ENCODE data around the gene GAS6.
"Not testable (repeated sequence)": the region's sequence is repeated elsewhere in the genome, so short reads cannot be mapped to it uniquely, and the experiment has no call there.

GAS6 gene

GRCh38 chr13:113835461-113836270 is 28.2 kb downstream of the GAS6 start:
- DNase-seq: no peak

- DNase-seq: no peak
Observed at GRCh38 chr13:113834496-113835200, 29.2 kb downstream of the GAS6 start.

GRCh38 chr13:113834006-113834405 is 29.9 kb downstream of the GAS6 start:
- not testable (repeated sequence) for DNase-seq

GRCh38 chr13:113833111-113833830 is 30.6 kb downstream of the GAS6 start:
- DNase-seq: no peak

- no peak for DNase-seq
Observed at GRCh38 chr13:113832631-113833030, 31.2 kb downstream of the GAS6 start.

GRCh38 chr13:113832205-113832604 is 31.7 kb downstream of the GAS6 start:
- DNase-seq: no peak

- DNase-seq: no peak
Observed at GRCh38 chr13:113831061-113831460, 32.8 kb downstream of the GAS6 start.

- DNase-seq: not testable (repeated sequence)
Observed at GRCh38 chr13:113830426-113830950, 33.4 kb downstream of the GAS6 start.

- no peak for DNase-seq
Observed at GRCh38 chr13:113828282-113828825, 35.5 kb downstream of the GAS6 start.

GRCh38 chr13:113827021-113827420 is 36.9 kb downstream of the GAS6 start:
- DNase-seq: no peak

- DNase-seq: not testable (repeated sequence)
Observed at GRCh38 chr13:113826446-113826845, 37.4 kb downstream of the GAS6 start.

GRCh38 chr13:113825841-113826240 is 38.0 kb downstream of the GAS6 start:
- no peak for DNase-seq

- DNase-seq: no peak
Observed at GRCh38 chr13:113823771-113824170, 40.1 kb downstream of the GAS6 start.

- no peak for DNase-seq
Observed at GRCh38 chr13:113822956-113823744, 40.7 kb downstream of the GAS6 start.

GRCh38 chr13:113822266-113822665 is 41.6 kb downstream of the GAS6 start:
- DNase-seq: no peak

GRCh38 chr13:113821847-113822246 is 42.0 kb downstream of the GAS6 start:
- DNase-seq: no peak

GRCh38 chr13:113820813-113821651 is 42.8 kb downstream of the GAS6 start:
- no peak for DNase-seq

- no peak for DNase-seq
Observed at GRCh38 chr13:113819731-113820715, 43.9 kb downstream of the GAS6 start.

GRCh38 chr13:113819341-113819730 is 44.5 kb downstream of the GAS6 start:
- no peak for DNase-seq

- DNase-seq: no peak
Observed at GRCh38 chr13:113818700-113819295, 45.1 kb downstream of the GAS6 start.

Data from AML-193 (cell line).